CD4-positive, alpha-beta T cell treated with Interferon alpha-2 for 1 hour (primary cell): Measurements from ENCODE around the gene NCOR2.

Experiments
- DNase-seq, 2 donors: peaks; one replicate each; pipeline ENCODE4 v3.0.0-alpha.2; 2020 to 2022

Gene NCOR2

GRCh38 chr12:124541322-124541721, 26.1 kb downstream of the NCOR2 start:
- DNase-seq = no peak

GRCh38 chr12:124539084-124540041, 28.0 kb downstream of the NCOR2 start:
- DNase-seq = no peak

GRCh38 chr12:124538194-124539082, 29.0 kb downstream of the NCOR2 start:
- DNase-seq = no peak

- no peak for DNase-seq
Observed at GRCh38 chr12:124537525-124538193, 29.8 kb downstream of the NCOR2 start.

- no peak for DNase-seq
Observed at GRCh38 chr12:124536641-124537040, 30.8 kb downstream of the NCOR2 start.

- DNase-seq = no peak
Observed at GRCh38 chr12:124534776-124535740, 32.4 kb downstream of the NCOR2 start.

GRCh38 chr12:124533456-124533855, 34.0 kb downstream of the NCOR2 start:
- DNase-seq = no peak

- DNase-seq = no peak
Observed at GRCh38 chr12:124532967-124533366, 34.4 kb downstream of the NCOR2 start.

GRCh38 chr12:124532331-124532750, 35.1 kb downstream of the NCOR2 start:
- DNase-seq = no peak

- DNase-seq = no peak
Observed at GRCh38 chr12:124531906-124532305, 35.5 kb downstream of the NCOR2 start.

- DNase-seq = no peak
Observed at GRCh38 chr12:124531281-124531745, 36.1 kb downstream of the NCOR2 start.

- no peak for DNase-seq
Observed at GRCh38 chr12:124530637-124531263, 36.7 kb downstream of the NCOR2 start.

- DNase-seq = no peak
Observed at GRCh38 chr12:124529565-124530276, 37.7 kb downstream of the NCOR2 start.

GRCh38 chr12:124527861-124528561, 39.4 kb downstream of the NCOR2 start:
- DNase-seq = no peak

GRCh38 chr12:124525927-124526692, 41.3 kb downstream of the NCOR2 start:
- DNase-seq = no peak

- no peak for DNase-seq
Observed at GRCh38 chr12:124525455-124525854, 42.0 kb downstream of the NCOR2 start.

GRCh38 chr12:124524231-124524925, 43.0 kb downstream of the NCOR2 start:
- no peak for DNase-seq

GRCh38 chr12:124523071-124523470, 44.3 kb downstream of the NCOR2 start:
- no peak for DNase-seq
